DMS153 (cell line): ENCODE results near the gene KRTCAP3.

Source experiments
- DNase-seq: peaks from one replicate; lab custom pipeline; 2025; lab: John Stamatoyannopoulos, UW

KRTCAP3 gene

GRCh38 chr2:27441226-27441926 is 805 bp upstream of the KRTCAP3 start:
- DNase-seq, result no peak

- no peak for DNase-seq
These were observed 720 bp downstream of the KRTCAP3 start for GRCh38 chr2:27442920-27443282.

- no peak for DNase-seq
These were observed 3.0 kb downstream of the KRTCAP3 start for GRCh38 chr2:27445155-27445554.

- DNase-seq, result no peak
These were observed 3.4 kb downstream of the KRTCAP3 start for GRCh38 chr2:27445615-27446014.

GRCh38 chr2:27446057-27446456 is 3.9 kb downstream of the KRTCAP3 start:
- peak; percentile 91 for DNase-seq

GRCh38 chr2:27448381-27448780 is 6.2 kb downstream of the KRTCAP3 start:
- no peak for DNase-seq

GRCh38 chr2:27451095-27451494 is 8.9 kb downstream of the KRTCAP3 start:
- DNase-seq, result no peak

GRCh38 chr2:27453968-27454367 is 11.8 kb downstream of the KRTCAP3 start:
- DNase-seq, result no peak

- DNase-seq, result no peak
These were observed 18.9 kb downstream of the KRTCAP3 start for GRCh38 chr2:27461118-27461517.

- no peak for DNase-seq
These were observed 22.3 kb downstream of the KRTCAP3 start for GRCh38 chr2:27464443-27464842.

GRCh38 chr2:27471961-27472360 is 29.8 kb downstream of the KRTCAP3 start:
- no peak for DNase-seq

GRCh38 chr2:27485496-27485895 is 43.3 kb downstream of the KRTCAP3 start:
- DNase-seq, result no peak

- DNase-seq, result peak; percentile 55
These were observed 46.9 kb downstream of the KRTCAP3 start for GRCh38 chr2:27489118-27489497.

GRCh38 chr2:27489498-27490397 is 47.6 kb downstream of the KRTCAP3 start, which contains the start of gene IFT172:
Gene IFT172 (minus strand): TSS chr2:27489743. CDS start chr2:27489653, 90 bp downstream.
- DNase-seq, result peak; percentile 100

- no peak for DNase-seq
These were observed 50.4 kb downstream of the KRTCAP3 start for GRCh38 chr2:27492557-27492956.

- DNase-seq, result no peak
These were observed 51.7 kb downstream of the KRTCAP3 start for GRCh38 chr2:27493948-27494283.
